Measurements from ENCODE around the gene LIMS1.

The LIMS1 gene

GRCh38 chr2:108531674-108532055, 2.6 kb upstream of the LIMS1 start:
- POLR2A ChIA-PET: no interaction called here
- CTCF ChIA-PET: interaction anchor here (0.6 kb wide), 1 partner anchor 80 kb away, joined by 3 read pairs; no protein-coding TSS in a partner anchor
- TF ChIP-seq L3MBTL2 (conservative IDR thresholded peaks at IDR 0.05): no peak
- no peak for TF ChIP-seq FOXA1 (IDR thresholded peaks at IDR 0.05)
- no peak for TF ChIP-seq FOXM1 (IDR thresholded peaks at IDR 0.05; ENCODE audit: borderline replicate concordance)
- TF ChIP-seq ARNT (IDR thresholded peaks at IDR 0.05): no peak
- TF ChIP-seq NFRKB (IDR thresholded peaks at IDR 0.05): no peak
- TF ChIP-seq BHLHE40 (IDR thresholded peaks at IDR 0.05; ENCODE audit: borderline replicate concordance): no peak
- TF ChIP-seq ELF4 (IDR thresholded peaks at IDR 0.05): no peak
- no peak for TF ChIP-seq HDGF (IDR thresholded peaks at IDR 0.05; ENCODE audit: borderline replicate concordance)
- no peak for DNase-seq (ENCODE audit: extremely low spot score)

GRCh38 chr2:108534584-108535356, 500 bp downstream of the LIMS1 start:
- no peak for TF ChIP-seq LEF1 (IDR thresholded peaks at IDR 0.05; ENCODE audit: borderline replicate concordance)
- no peak for TF ChIP-seq FOXK2 (IDR thresholded peaks at IDR 0.05)
- TF ChIP-seq SUZ12 (IDR thresholded peaks at IDR 0.05): no peak
- no peak for TF ChIP-seq HDGF (IDR thresholded peaks at IDR 0.05; ENCODE audit: borderline replicate concordance)
- ChIA-PET CTCF (interaction anchor here (0.7 to 1.4 kb wide), 2 partner anchors 15 to 49 kb away, joined by 3 to 5 read pairs; no protein-coding TSS in a partner anchor), POLR2A (interaction anchor here (0.7 to 2.0 kb wide), 7 partner anchors 9 to 218 kb away, joined by 3 to 8 read pairs (median 4); partner anchors contain the start of genes GCC2 and SULT1C4)
- DNase-seq (ENCODE audit: extremely low spot score): peak; percentile 36

- TF ChIP-seq FOXA1 (IDR thresholded peaks at IDR 0.05): no peak
- no peak for TF ChIP-seq ELF4 (IDR thresholded peaks at IDR 0.05)
- TF ChIP-seq PKNOX1 (IDR thresholded peaks at IDR 0.05): no peak
- TF ChIP-seq TARDBP (IDR thresholded peaks at IDR 0.05): no peak
- TF ChIP-seq FOXK2 (IDR thresholded peaks at IDR 0.05): no peak
- TF ChIP-seq ZNF384 (IDR thresholded peaks at IDR 0.05): no peak
- TF ChIP-seq SUZ12 (IDR thresholded peaks at IDR 0.05): no peak
- TF ChIP-seq SP1 (IDR thresholded peaks at IDR 0.05): no peak
- no peak for TF ChIP-seq NFRKB (IDR thresholded peaks at IDR 0.05)
- no peak for TF ChIP-seq FOXM1 (IDR thresholded peaks at IDR 0.05; ENCODE audit: borderline replicate concordance)
- TF ChIP-seq ARNT (IDR thresholded peaks at IDR 0.05): no peak
- no peak for TF ChIP-seq CTBP1 (IDR thresholded peaks at IDR 0.05; ENCODE audit: borderline replicate concordance)
- TF ChIP-seq LEF1 (IDR thresholded peaks at IDR 0.05; ENCODE audit: borderline replicate concordance): no peak
- TF ChIP-seq BHLHE40 (IDR thresholded peaks at IDR 0.05; ENCODE audit: borderline replicate concordance): no peak
- no peak for TF ChIP-seq HDGF (IDR thresholded peaks at IDR 0.05; ENCODE audit: borderline replicate concordance)
- CTCF ChIA-PET: interaction anchor here (0.7 to 1.4 kb wide), 3 partner anchors 15 to 307 kb away, joined by 3 to 5 read pairs (median 3); no protein-coding TSS in a partner anchor
- POLR2A ChIA-PET: interaction anchor here (0.7 to 1.2 kb wide), 4 partner anchors 8 to 87 kb away, joined by 3 to 4 read pairs (median 4); partner anchors contain the start of gene GCC2
- no peak for DNase-seq (ENCODE audit: extremely low spot score)
Measured at GRCh38 chr2:108535357-108535631, 1.0 kb downstream of the LIMS1 start.

GRCh38 chr2:108536133-108536780, 2.0 kb downstream of the LIMS1 start:
- no peak for TF ChIP-seq FOXK2 (IDR thresholded peaks at IDR 0.05)
- TF ChIP-seq CTBP1 (IDR thresholded peaks at IDR 0.05; ENCODE audit: borderline replicate concordance): no peak
- no peak for TF ChIP-seq ELF4 (IDR thresholded peaks at IDR 0.05)
- no peak for TF ChIP-seq SUZ12 (IDR thresholded peaks at IDR 0.05)
- TF ChIP-seq ZNF384 (IDR thresholded peaks at IDR 0.05): no peak
- no peak for TF ChIP-seq FOXA1 (IDR thresholded peaks at IDR 0.05)
- TF ChIP-seq FOXM1 (IDR thresholded peaks at IDR 0.05; ENCODE audit: borderline replicate concordance): no peak
- no peak for TF ChIP-seq NFRKB (IDR thresholded peaks at IDR 0.05)
- no peak for TF ChIP-seq SP1 (IDR thresholded peaks at IDR 0.05)
- TF ChIP-seq BHLHE40 (IDR thresholded peaks at IDR 0.05; ENCODE audit: borderline replicate concordance): no peak
- no peak for TF ChIP-seq LEF1 (IDR thresholded peaks at IDR 0.05; ENCODE audit: borderline replicate concordance)
- TF ChIP-seq TARDBP (IDR thresholded peaks at IDR 0.05): no peak
- TF ChIP-seq ARNT (IDR thresholded peaks at IDR 0.05): no peak
- TF ChIP-seq L3MBTL2 (conservative IDR thresholded peaks at IDR 0.05): no peak
- TF ChIP-seq PKNOX1 (IDR thresholded peaks at IDR 0.05): no peak
- POLR2A ChIA-PET: interaction anchor here (1.1 kb wide), 1 partner anchor 88 kb away, joined by 4 read pairs; the partner anchor contains the start of gene GCC2
- DNase-seq (ENCODE audit: extremely low spot score): no peak
- CTCF ChIA-PET: interaction anchor here (0.7 to 1.4 kb wide), 2 partner anchors 48 to 308 kb away, joined by 3 to 5 read pairs; no protein-coding TSS in a partner anchor

- ChIA-PET POLR2A (no interaction called here), CTCF (no interaction called here)
- no peak for TF ChIP-seq TARDBP (IDR thresholded peaks at IDR 0.05)
- TF ChIP-seq CTBP1 (IDR thresholded peaks at IDR 0.05; ENCODE audit: borderline replicate concordance): no peak
- no peak for TF ChIP-seq ELF4 (IDR thresholded peaks at IDR 0.05)
- no peak for TF ChIP-seq L3MBTL2 (conservative IDR thresholded peaks at IDR 0.05)
- no peak for TF ChIP-seq PKNOX1 (IDR thresholded peaks at IDR 0.05)
- TF ChIP-seq FOXK2 (IDR thresholded peaks at IDR 0.05): no peak
- no peak for TF ChIP-seq FOXA1 (IDR thresholded peaks at IDR 0.05)
- TF ChIP-seq SUZ12 (IDR thresholded peaks at IDR 0.05): no peak
- TF ChIP-seq LEF1 (IDR thresholded peaks at IDR 0.05; ENCODE audit: borderline replicate concordance): no peak
- TF ChIP-seq ZNF384 (IDR thresholded peaks at IDR 0.05): no peak
- no peak for TF ChIP-seq BHLHE40 (IDR thresholded peaks at IDR 0.05; ENCODE audit: borderline replicate concordance)
- TF ChIP-seq SP1 (IDR thresholded peaks at IDR 0.05): no peak
- DNase-seq (ENCODE audit: extremely low spot score): no peak
Measured at GRCh38 chr2:108536911-108537310, 2.6 kb downstream of the LIMS1 start.
